B cell (primary cell): ENCODE measurements around the gene PXDC1. TPM values are rescaled to one million over a fixed set of nuclear protein-coding genes. Genes with fewer than 3 reads are reported as not detected.

Experiments used
- ATAC-seq: fragments of 200-7000 bp; cut with Tn5 transposase; one replicate; pipeline ENCODE4 v1.10.0; 2021; ENCODE audit warnings: low read depth, mild to moderate bottlenecking, moderate number of reproducible peaks, moderate library complexity
- CTCF ChIA-PET: fragments of 350-600 bp; sonication (Branson Sonifier 250); formaldehyde crosslinking; loops from one replicate; lab custom pipeline; 2021; ENCODE audit warnings: antibody characterized with exemption, inconsistent platforms; lab: Charles Lee
- POLR2A ChIA-PET: fragments of 350-600 bp; sonication (Branson Sonifier 250); formaldehyde crosslinking; loops from one replicate; lab custom pipeline; 2021; ENCODE audit warnings: antibody characterized with exemption; lab: Charles Lee
- DNase-seq: peaks from one replicate; pipeline ENCODE4 v3.0.0; 2013
- H2AFZ ChIP-seq: 2 replicates; pipeline ENCODE4 v1.6.1; 2012; ENCODE audit warnings: mild to moderate bottlenecking, low read depth, low read length; ENCODE audit not compliant: insufficient read depth, poor library complexity, severe bottlenecking
- H3K27ac ChIP-seq, 2 donors: 1 replicate in 1 of 2; 2 replicates in 1 of 2; pipeline ENCODE4 v1.5.1; 2012 to 2013; ENCODE audit warnings: low read length in 2 of 2, mild to moderate bottlenecking in 2 of 2, moderate library complexity in 1 of 2
- H3K27me3 ChIP-seq, 4 experiments: fragments of 200-600 bp in 1 of 4; sonication (generic) in 1 of 4; replicated peaks in 1 of 4; 1 replicate in 2 of 4; 2 replicates in 2 of 4; pipeline versions ENCODE4 v1.6.1 to v1.7.0; 2013 to 2016; ENCODE audit warnings: low read length in 3 of 4, mild to moderate bottlenecking in 2 of 4, mixed read lengths in 1 of 4, moderate library complexity in 1 of 4; ENCODE audit not compliant: insufficient read depth in 4 of 4, control insufficient read depth in 3 of 4; ENCODE audit errors: control extremely low read depth in 1 of 4
- H3K36me3 ChIP-seq, 2 experiments: replicated peaks in 1 of 2; 1 replicate in 1 of 2; 2 replicates in 1 of 2; pipeline versions ENCODE4 v1.6.1 to v1.7.1; 2013; ENCODE audit warnings: low read length in 1 of 2; ENCODE audit not compliant: insufficient read depth in 2 of 2, control insufficient read depth in 1 of 2; ENCODE audit errors: control extremely low read depth in 1 of 2, extremely low read depth in 1 of 2
- H3K4me1 ChIP-seq, 2 donors: fragments of 200-600 bp in 1 of 2; sonication (generic) in 1 of 2; 1 replicate in 1 of 2; 2 replicates in 1 of 2; pipeline versions ENCODE4 v1.5.1 to v1.6.1; 2013 to 2017; ENCODE audit warnings: low read length in 2 of 2; ENCODE audit not compliant: control insufficient read depth in 2 of 2, insufficient read depth in 2 of 2
- H3K4me2 ChIP-seq: replicated peaks from 2 replicates; pipeline ENCODE3; 2012; ENCODE audit warnings: mild to moderate bottlenecking, low read depth, low read length; ENCODE audit not compliant: poor library complexity, severe bottlenecking
- H3K4me3 ChIP-seq, 5 experiments: fragments of 200-600 bp in 1 of 5; sonication (generic) in 1 of 5; 1 replicate in 3 of 5; 2 replicates in 2 of 5; pipeline versions ENCODE4 v1.5.1 to v1.7.0; 2011 to 2016; ENCODE audit warnings: low read length in 4 of 5, mild to moderate bottlenecking in 4 of 5, low read depth in 2 of 5, control low read depth in 1 of 5, moderate library complexity in 1 of 5; ENCODE audit not compliant: insufficient read depth in 1 of 5; ENCODE audit errors: control extremely low read depth in 1 of 5, extremely low read depth in 1 of 5
- H3K79me2 ChIP-seq: fragments of 200-600 bp; sonication (generic); one replicate; pipeline ENCODE4 v1.6.0; 2016; ENCODE audit warnings: low read length; ENCODE audit not compliant: control insufficient read depth, insufficient read depth
- H3K9ac ChIP-seq: fragments of 200-600 bp; sonication (generic); 2 replicates; pipeline ENCODE4 v1.6.1; 2017; ENCODE audit warnings: mild to moderate bottlenecking, low read length, moderate library complexity
- H3K9me3 ChIP-seq, 3 donors: one replicate each; pipeline versions ENCODE4 v1.6.1 to v1.7.1; 2013; ENCODE audit warnings: low read length in 2 of 3; ENCODE audit not compliant: control insufficient read depth in 2 of 3, insufficient read depth in 1 of 3; ENCODE audit errors: control extremely low read depth in 1 of 3
- H4K20me1 ChIP-seq: 2 replicates; pipeline ENCODE4 v1.6.0; 2012; ENCODE audit warnings: mild to moderate bottlenecking, low read length; ENCODE audit not compliant: insufficient read depth, control insufficient read depth, poor library complexity, severe bottlenecking
- H3K27ac Mint-ChIP-seq: one replicate; pipeline ENCODE4 v1.8.0; 2021; ENCODE audit warnings: mixed read lengths
- H3K27me3 Mint-ChIP-seq: one replicate; pipeline ENCODE4 v1.8.0; 2021; ENCODE audit warnings: mixed read lengths
- H3K4me1 Mint-ChIP-seq: one replicate; pipeline ENCODE4 v1.8.0; 2021; ENCODE audit warnings: mixed read lengths
- H3K4me3 Mint-ChIP-seq: one replicate; pipeline ENCODE4 v1.8.0; 2021; ENCODE audit warnings: mixed read lengths
- H3K9me3 Mint-ChIP-seq: one replicate; pipeline ENCODE4 v1.8.0; 2022; ENCODE audit warnings: mixed read lengths; ENCODE audit not compliant: insufficient read depth
- EZH2 ChIP-seq: IDR thresholded peaks from 2 replicates; pipeline ENCODE4 v1.6.1; 2012; ENCODE audit warnings: borderline replicate concordance, low read depth, mild to moderate bottlenecking, moderate library complexity, low read length; ENCODE audit not compliant: insufficient read depth, poor library complexity, severe bottlenecking
- WGBS: methylation state at CpG from one replicate; pipeline ENCODE4 v1.1.5; 2013; ENCODE audit warnings: missing lambda C conversion rate; ENCODE audit not compliant: insufficient coverage; 5-methylcytosine and 5-hydroxymethylcytosine counted together
- intact Hi-C: fragments of 100-400 bp; cut with micrococcal nuclease; formaldehyde crosslinking; loops from one replicate; pipeline ENCODE4 v1.10.0; 2022
- polyA plus RNA-seq: library from polyadenylated mRNA; depleted of rRNA; stranded (reverse); fragments of >200 nt; gene quantifications from 2 replicates; pipeline ENCODE4 v1.2.3, GENCODE V29; 2012
- total RNA-seq, 2 donors: library from RNA; stranded (reverse); fragments of 120-200 nt in 1 of 2; gene quantifications; 1 replicate in 1 of 2; 2 replicates in 1 of 2; pipeline versions ENCODE4 v1.2.3 to v1.2.4, GENCODE V29; 2013 to 2022
- TF ChIP-seq, protein P1 (sequence below): fragments of 200-600 bp; IDR thresholded peaks from one replicate; pipeline ENCODE4 v1.8.0; 2022; ENCODE audit warnings: antibody characterized with exemption, mild to moderate bottlenecking

Gene PXDC1
- total and polyA plus RNA-seq, 2 donors (not counting 1 experiment from before 2014, with no cell fraction given) = 4.7 to 18.9 TPM

GRCh38 chr6:3697609-3698008, 53.9 kb downstream of the PXDC1 start:
- Mint-ChIP-seq H3K27ac (no peak overlapping the region), H3K9me3 (peaks cover 5% of the 10 kb centered on the region)
- WGBS = no CpG with 5 or more reads among the region's 1 CpG

GRCh38 chr6:3696525-3697088, 54.9 kb downstream of the PXDC1 start:
- ChIA-PET CTCF (no interaction called here), POLR2A (no interaction called here)
- Histone ChIP-seq H3K4me3 (no peak overlapping the region), H3K9ac (no peak overlapping the region), H3K9me3 (peaks cover 0 to 6% (median 0%) of the 10 kb centered on the region in 3 donors), H3K36me3 (no peaks in the 10 kb centered on the region), H4K20me1 (no peaks in the 10 kb centered on the region), H2AFZ (no peak overlapping the region), H3K27ac (no peak overlapping the region), H3K79me2 (no peaks in the 10 kb centered on the region), H3K27me3 (no peaks in the 10 kb centered on the region), H3K4me2 (no peak overlapping the region), H3K4me1 (no peaks in the 10 kb centered on the region)
- peaks cover 34% of the 10 kb centered on the region for H3K27me3 Mint-ChIP-seq
- H3K4me1 Mint-ChIP-seq = no peaks in the 10 kb centered on the region
- no peak for ATAC-seq
- intact Hi-C loops = no loop called here
- WGBS = 81% methylated on average over 3 of the region's 5 CpGs
- no peak for DNase-seq
- no peak overlapping the region for H3K4me3 Mint-ChIP-seq
- peaks cover 5% of the 10 kb centered on the region for H3K9me3 Mint-ChIP-seq
- TF ChIP-seq, protein P1, sequence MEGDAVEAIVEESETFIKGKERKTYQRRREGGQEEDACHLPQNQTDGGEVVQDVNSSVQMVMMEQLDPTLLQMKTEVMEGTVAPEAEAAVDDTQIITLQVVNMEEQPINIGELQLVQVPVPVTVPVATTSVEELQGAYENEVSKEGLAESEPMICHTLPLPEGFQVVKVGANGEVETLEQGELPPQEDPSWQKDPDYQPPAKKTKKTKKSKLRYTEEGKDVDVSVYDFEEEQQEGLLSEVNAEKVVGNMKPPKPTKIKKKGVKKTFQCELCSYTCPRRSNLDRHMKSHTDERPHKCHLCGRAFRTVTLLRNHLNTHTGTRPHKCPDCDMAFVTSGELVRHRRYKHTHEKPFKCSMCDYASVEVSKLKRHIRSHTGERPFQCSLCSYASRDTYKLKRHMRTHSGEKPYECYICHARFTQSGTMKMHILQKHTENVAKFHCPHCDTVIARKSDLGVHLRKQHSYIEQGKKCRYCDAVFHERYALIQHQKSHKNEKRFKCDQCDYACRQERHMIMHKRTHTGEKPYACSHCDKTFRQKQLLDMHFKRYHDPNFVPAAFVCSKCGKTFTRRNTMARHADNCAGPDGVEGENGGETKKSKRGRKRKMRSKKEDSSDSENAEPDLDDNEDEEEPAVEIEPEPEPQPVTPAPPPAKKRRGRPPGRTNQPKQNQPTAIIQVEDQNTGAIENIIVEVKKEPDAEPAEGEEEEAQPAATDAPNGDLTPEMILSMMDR = no peak
- no peak for TF ChIP-seq EZH2
- H3K27ac Mint-ChIP-seq = no peak overlapping the region

More at GRCh38 chr6:3697609-3698008, 53.9 kb downstream of the PXDC1 start:
- no peaks in the 10 kb centered on the region for H3K36me3 ChIP-seq
- no peak for DNase-seq
- intact Hi-C loops = no loop called here
- ChIA-PET CTCF (no interaction called here), POLR2A (no interaction called here)
- peaks cover 31% of the 10 kb centered on the region for H3K27me3 Mint-ChIP-seq
- peaks cover 0 to 2% (median 0%) of the 10 kb centered on the region in 4 experiments for H3K27me3 ChIP-seq
- ATAC-seq = no peak
- H3K4me1 ChIP-seq = no peaks in the 10 kb centered on the region
- no peaks in the 10 kb centered on the region for H4K20me1 ChIP-seq
- no peak overlapping the region for H3K4me3 Mint-ChIP-seq
- peaks cover 0 to 6% (median 0%) of the 10 kb centered on the region in 3 donors for H3K9me3 ChIP-seq
- no peak overlapping the region for H3K4me3 ChIP-seq
- no peak overlapping the region for H3K27ac ChIP-seq
- no peak for TF ChIP-seq EZH2
- TF ChIP-seq, protein P1 = no peak
- H3K9ac ChIP-seq = no peak overlapping the region
- H3K4me2 ChIP-seq = no peak overlapping the region
- H3K79me2 ChIP-seq = no peaks in the 10 kb centered on the region
- H2AFZ ChIP-seq = no peak overlapping the region
- H3K4me1 Mint-ChIP-seq = no peaks in the 10 kb centered on the region
